Ascending aorta (tissue), 2 donors: ENCODE results near the gene PAF1. TPM values are rescaled to one million over a fixed set of nuclear protein-coding genes. Genes with fewer than 3 reads are reported as not detected.

ENCODE experiments used
- DNase-seq, 2 donors: peaks; one replicate each; pipeline ENCODE4 v3.0.0-alpha.2; 2019; ENCODE audit warnings: low spot score in 2 of 2
- H3K27ac ChIP-seq, 2 donors: fragments of 200-600 bp; sonication (generic); one replicate each; pipeline ENCODE4 v1.5.1; 2016 to 2017; ENCODE audit warnings: mild to moderate bottlenecking in 1 of 2
- H3K27me3 ChIP-seq: fragments of 200-600 bp; sonication (generic); one replicate; pipeline ENCODE4 v1.5.1; 2017
- H3K36me3 ChIP-seq, 2 donors: fragments of 200-600 bp; sonication (generic); one replicate each; pipeline ENCODE4 v1.5.1; 2016
- H3K4me1 ChIP-seq, 2 donors: fragments of 200-600 bp; sonication (generic); one replicate each; pipeline ENCODE4 v1.5.1; 2016 to 2017; ENCODE audit warnings: mild to moderate bottlenecking in 1 of 2
- H3K4me3 ChIP-seq, 2 donors: fragments of 200-600 bp; sonication (generic); one replicate each; pipeline ENCODE4 v1.5.1; 2016 to 2017; ENCODE audit warnings: mild to moderate bottlenecking in 1 of 2
- H3K9me3 ChIP-seq, 2 donors: fragments of 200-600 bp; sonication (generic); one replicate each; pipeline ENCODE4 v1.5.1; 2016
- intact Hi-C: fragments of 100-400 bp; cut with DNase I; formaldehyde crosslinking; loops from one replicate; pipeline ENCODE4 v1.15.1; 2023
- total RNA-seq: library from RNA; depleted of rRNA; stranded (reverse); fragments of >200 nt; gene quantifications from one replicate; pipeline ENCODE4 v1.1.0, GENCODE V29; 2016
- TF ChIP-seq, protein P1 (sequence below), 3 experiments: fragments of 200-600 bp in 2 of 3; fragments of 450-650 bp in 1 of 3; sonication (generic) in 2 of 3; IDR thresholded peaks; one replicate each; pipeline ENCODE4 v1.5.1; 2016 to 2019; ENCODE audit warnings: antibody characterized with exemption in 3 of 3, mild to moderate bottlenecking in 1 of 3, moderate library complexity in 1 of 3

PAF1 gene
- total RNA-seq, 1 donor from 2014 or later = 12.7 TPM

DNA sequence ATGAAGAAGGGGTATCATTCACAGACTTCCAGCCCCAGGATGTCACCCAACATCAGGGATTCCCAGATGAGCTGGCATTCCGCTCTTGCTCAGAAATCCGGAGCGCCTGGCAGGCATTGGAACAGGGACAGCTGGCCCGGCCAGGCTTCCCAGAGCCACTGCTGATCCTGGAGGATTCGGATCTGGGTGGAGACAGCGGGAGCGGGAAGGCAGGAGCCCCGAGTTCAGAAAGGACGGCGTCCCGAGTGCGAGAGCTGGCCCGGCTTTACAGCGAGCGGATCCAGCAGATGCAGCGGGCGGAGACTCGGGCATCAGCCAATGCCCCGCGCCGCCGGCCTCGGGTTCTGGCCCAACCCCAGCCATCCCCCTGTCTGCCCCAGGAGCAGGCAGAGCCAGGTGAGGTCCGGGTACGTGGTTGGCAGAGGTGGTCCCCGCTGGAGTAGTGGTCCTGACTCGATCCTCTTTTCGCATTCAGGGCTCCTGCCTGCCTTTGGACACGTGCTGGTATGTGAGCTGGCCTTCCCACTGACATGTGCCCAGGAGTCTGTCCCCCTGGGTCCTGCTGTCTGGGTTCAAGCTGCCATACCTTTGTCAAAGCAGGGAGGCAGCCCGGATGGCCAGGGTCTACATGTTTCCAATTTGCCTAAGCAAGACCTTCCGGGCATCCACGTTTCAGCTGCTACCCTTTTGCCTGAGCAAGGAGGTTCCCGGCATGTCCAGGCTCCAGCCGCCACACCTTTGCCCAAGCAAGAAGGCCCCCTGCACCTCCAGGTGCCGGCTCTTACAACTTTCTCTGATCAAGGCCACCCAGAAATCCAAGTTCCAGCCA is 32.6 kb upstream of the PAF1 start:
- Histone ChIP-seq H3K27me3 (no peaks in the 10 kb centered on the region), H3K36me3 (peaks cover 49 to 69% of the 10 kb centered on the region in 2 donors), H3K4me3 (no peak overlapping the region), H3K27ac (no peak overlapping the region), H3K9me3 (no peaks in the 10 kb centered on the region), H3K4me1 (peaks cover 3 to 6% of the 10 kb centered on the region in 2 donors)
- intact Hi-C loops = no loop called here
- TF ChIP-seq, protein P1, sequence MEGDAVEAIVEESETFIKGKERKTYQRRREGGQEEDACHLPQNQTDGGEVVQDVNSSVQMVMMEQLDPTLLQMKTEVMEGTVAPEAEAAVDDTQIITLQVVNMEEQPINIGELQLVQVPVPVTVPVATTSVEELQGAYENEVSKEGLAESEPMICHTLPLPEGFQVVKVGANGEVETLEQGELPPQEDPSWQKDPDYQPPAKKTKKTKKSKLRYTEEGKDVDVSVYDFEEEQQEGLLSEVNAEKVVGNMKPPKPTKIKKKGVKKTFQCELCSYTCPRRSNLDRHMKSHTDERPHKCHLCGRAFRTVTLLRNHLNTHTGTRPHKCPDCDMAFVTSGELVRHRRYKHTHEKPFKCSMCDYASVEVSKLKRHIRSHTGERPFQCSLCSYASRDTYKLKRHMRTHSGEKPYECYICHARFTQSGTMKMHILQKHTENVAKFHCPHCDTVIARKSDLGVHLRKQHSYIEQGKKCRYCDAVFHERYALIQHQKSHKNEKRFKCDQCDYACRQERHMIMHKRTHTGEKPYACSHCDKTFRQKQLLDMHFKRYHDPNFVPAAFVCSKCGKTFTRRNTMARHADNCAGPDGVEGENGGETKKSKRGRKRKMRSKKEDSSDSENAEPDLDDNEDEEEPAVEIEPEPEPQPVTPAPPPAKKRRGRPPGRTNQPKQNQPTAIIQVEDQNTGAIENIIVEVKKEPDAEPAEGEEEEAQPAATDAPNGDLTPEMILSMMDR (IDR thresholded peaks at IDR 0.05) = no peak
- DNase-seq = no peak

DNA sequence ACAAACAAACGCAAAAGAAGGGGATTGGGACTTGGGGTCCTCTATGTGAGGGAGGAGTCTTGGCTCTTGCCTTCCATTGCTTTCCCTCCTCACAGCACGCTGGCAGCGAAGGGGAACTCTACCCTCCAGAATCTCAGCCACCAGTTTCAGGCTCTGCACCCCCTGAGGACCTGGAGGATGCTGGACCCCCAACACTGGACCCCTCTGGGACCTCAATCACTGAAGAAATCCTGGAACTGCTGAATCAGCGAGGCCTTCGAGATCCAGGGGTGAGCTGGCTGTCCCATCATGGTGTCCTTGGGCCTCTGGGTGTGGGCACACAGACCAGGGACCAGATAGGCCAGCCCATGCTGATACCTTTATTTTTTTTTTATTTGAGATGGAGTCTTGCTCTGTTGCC is 31.1 kb upstream of the PAF1 start:
- intact Hi-C loops = no loop called here
- TF ChIP-seq, protein P1 (IDR thresholded peaks at IDR 0.05) = no peak
- peaks cover 0 to 3% of the 10 kb centered on the region in 2 donors for H3K4me1 ChIP-seq
- no peak for DNase-seq
- peaks cover 60 to 84% of the 10 kb centered on the region in 2 donors for H3K36me3 ChIP-seq
- H3K27me3 ChIP-seq = no peaks in the 10 kb centered on the region
- no peak overlapping the region for H3K4me3 ChIP-seq
- no peak overlapping the region for H3K27ac ChIP-seq
- H3K9me3 ChIP-seq = no peaks in the 10 kb centered on the region

DNA sequence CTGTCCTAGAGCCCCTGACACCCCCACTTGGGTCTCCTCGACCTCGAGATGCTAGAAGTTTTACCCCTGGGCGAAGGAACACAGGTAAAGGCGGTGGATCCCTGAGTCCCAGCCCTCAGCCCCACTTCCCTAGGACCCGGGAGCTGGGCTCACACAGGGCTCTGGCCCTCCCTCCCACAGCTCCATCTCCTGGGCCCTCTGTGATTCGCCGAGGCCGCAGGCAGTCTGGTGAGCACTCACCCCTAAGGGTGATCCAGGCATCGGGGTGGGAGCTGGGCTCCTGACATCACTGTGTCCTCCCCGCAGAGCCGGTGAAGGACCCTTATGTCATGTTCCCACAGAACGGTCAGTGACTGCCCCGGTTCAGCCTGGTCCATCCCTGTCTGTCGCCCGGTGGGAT is 29.9 kb upstream of the PAF1 start:
- TF ChIP-seq, protein P1 (IDR thresholded peaks at IDR 0.05) = no peak
- no peak for DNase-seq
- intact Hi-C loops = no loop called here
- Histone ChIP-seq H3K9me3 (no peaks in the 10 kb centered on the region), H3K36me3 (peaks cover 70 to 89% of the 10 kb centered on the region in 2 donors), H3K4me3 (no peak overlapping the region), H3K27me3 (no peaks in the 10 kb centered on the region), H3K27ac (no peak overlapping the region), H3K4me1 (peaks cover 0 to 11% of the 10 kb centered on the region in 2 donors)

DNA sequence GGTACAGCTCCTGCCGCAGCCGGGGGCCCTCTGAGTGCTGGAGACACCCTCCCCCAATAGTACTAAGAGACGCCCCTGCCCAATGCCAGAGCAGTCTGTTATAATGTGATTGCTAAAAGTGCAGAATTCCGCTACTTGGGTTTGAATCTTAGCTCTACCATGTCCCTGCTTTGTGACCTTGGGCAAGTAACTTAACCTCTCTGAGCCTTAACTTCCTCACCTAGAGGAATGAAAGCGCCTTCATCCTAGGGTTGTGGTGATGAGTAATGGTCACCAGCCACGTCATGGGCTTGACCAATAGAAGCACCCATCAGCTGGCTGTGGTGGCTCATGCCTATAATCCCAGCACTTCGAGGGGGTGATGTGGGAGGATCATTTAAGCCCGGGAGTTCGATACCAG is 28.1 kb upstream of the PAF1 start:
- DNase-seq = no peak
- no peak overlapping the region for H3K4me3 ChIP-seq
- H3K36me3 ChIP-seq = peaks cover 65 to 74% of the 10 kb centered on the region in 2 donors
- H3K4me1 ChIP-seq = peaks cover 9 to 25% of the 10 kb centered on the region in 2 donors
- H3K27me3 ChIP-seq = no peaks in the 10 kb centered on the region
- intact Hi-C loops = no loop called here
- no peaks in the 10 kb centered on the region for H3K9me3 ChIP-seq
- TF ChIP-seq, protein P1 (IDR thresholded peaks at IDR 0.05) = no peak
- H3K27ac ChIP-seq = no peak overlapping the region

DNA sequence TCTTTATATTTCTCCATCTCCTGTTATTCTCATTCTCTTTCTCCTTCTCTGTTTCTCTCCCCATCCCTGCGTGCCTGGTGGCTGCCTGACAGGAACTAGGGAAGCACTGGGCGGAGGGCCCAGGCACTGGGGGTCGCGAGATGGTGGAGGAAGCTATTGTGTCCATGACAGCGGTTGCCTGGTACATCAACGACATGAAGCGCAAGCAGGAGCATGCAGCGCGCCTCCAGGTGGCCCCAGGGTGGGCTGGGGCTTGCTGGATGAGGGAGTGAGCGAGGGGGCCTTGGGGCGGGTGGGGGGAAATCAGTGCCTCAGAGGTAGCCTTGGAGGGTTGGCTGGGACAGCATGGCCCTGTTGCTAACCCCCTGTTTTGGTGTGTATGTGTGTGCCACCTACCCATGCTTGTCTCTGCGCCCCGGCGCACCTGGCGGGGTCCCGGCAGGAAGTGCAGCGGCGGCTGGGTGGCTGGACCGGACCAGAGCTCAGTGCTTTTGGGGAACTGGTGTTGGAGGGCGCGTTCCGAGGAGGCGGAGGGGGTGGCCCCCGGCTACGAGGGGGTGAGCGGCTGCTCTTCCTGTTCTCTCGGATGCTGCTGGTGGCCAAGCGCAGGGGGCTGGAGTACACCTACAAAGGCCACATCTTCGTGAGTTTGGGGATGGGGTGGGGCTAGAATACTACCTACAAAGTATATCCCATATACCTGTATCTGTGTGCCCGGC is 26.7 kb upstream of the PAF1 start:
- DNase-seq = no peak
- Histone ChIP-seq H3K27ac (peak overlapping the region; percentile 10 to 50), H3K4me3 (no peak overlapping the region), H3K4me1 (peaks cover 9 to 25% of the 10 kb centered on the region in 2 donors), H3K27me3 (no peaks in the 10 kb centered on the region), H3K9me3 (no peaks in the 10 kb centered on the region), H3K36me3 (peaks cover 52 to 60% of the 10 kb centered on the region in 2 donors)
- intact Hi-C loops = no loop called here
- TF ChIP-seq, protein P1 (IDR thresholded peaks at IDR 0.05) = no peak
